Ramos (cell line): ENCODE results near the gene PSMA2.
"Not testable (repeated sequence)": the region's sequence is repeated elsewhere in the genome, so short reads cannot be mapped to it uniquely, and the experiment has no call there.

Experiments
- in situ Hi-C: fragments of 300-500 bp; cut with MboI; formaldehyde crosslinking; loops from one replicate; pipeline ENCODE4 v1.14.3; 2022; ENCODE audit warnings: low sequenced_read_pairs; ENCODE audit not compliant: unreplicated experiment

Gene PSMA2

DNA sequence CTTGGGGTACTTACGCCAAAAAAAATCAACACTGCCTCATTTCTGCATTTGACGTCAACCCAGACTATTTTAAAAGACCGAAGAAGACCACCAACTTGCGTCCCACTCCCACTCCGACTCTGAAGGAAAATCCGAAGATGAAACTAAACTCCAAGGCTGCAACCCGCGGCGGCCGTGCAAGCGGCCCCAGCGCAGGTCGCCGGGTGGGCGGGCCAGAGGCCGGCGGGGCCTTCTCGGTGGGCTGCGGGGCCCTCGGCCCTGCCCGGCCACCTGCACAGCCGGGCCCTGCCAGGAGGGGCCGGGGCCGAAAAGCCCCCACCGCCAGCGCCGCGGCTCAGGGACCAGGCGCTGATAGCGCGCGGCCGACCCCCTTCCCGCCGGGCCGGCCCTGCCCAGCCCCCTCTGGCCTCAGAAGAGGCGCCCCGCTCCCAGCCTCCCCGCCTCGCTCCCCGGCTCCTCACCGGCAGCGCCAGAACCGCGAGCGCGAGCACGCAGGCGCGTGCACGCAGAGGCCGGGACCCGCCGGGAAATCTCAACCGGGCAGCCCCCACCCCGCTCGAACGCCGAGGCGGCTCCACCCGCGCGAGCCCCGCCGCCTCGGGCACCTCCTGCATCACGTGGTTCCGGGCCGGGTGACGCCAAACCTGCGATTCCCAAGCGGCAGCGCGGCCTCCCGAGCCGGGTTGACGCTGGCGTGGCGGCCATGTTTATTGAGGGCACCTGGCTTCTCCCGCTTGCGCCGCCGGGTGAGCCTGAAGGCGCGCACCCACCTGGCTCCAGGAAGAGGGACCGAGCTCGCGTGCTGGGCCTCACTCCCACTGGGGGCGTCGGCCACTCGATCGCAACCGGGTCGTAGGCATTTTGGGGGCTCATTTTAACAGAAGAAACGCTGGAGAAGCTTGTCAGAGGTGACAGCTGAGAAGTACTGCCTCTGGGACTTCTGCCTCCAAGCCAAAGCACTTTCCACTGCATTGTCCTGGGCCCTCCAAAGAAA, 20.2 kb downstream of the PSMA2 start, which contains the start of gene C7orf25:
C7orf25 (minus strand) TSS at position 617 of the 994 bp plus-strand sequence. CDS start 1,170 bp downstream, outside the sequence.
- in situ Hi-C loops: no loop called here

DNA sequence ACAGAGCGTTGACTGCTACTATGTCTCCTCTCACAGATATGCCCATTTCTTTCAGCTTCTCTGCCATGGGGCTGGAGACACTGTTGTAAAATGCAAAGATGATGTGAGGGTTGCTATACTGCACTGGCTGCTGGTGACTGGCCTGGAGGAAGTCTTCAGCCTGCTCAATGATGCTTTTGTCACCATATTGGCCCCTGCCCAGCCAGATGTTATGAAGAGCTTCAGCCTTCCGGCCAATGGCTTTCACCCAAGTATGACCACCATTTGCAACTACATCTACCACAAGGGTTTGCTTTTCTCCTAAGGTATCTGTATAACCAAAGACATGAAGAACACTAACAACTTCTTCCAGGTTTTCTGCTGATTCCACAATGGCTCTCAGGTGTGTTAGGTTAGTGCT, 21.7 kb downstream of the PSMA2 start:
- in situ Hi-C loops: no loop called here

DNA sequence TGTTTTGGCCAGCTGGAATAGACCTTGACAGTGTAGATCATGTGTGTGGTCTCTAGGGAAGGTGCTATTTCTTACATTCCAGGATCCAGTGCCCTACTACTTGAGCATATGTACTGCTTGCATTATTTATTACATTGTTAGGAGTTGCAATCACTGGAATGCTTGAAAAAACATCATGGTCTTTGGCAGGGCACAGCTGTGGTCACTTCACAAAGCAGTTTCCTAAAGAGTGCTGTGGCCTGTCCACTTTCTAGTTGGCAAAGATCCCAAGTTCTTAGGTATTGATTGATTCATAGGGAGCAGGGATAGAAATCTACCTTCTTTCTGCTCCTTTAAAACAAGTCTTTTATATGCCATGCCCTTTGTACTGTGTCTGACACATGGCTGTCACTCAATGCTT, 24.7 kb downstream of the PSMA2 start:
- in situ Hi-C loops: no loop called here

DNA sequence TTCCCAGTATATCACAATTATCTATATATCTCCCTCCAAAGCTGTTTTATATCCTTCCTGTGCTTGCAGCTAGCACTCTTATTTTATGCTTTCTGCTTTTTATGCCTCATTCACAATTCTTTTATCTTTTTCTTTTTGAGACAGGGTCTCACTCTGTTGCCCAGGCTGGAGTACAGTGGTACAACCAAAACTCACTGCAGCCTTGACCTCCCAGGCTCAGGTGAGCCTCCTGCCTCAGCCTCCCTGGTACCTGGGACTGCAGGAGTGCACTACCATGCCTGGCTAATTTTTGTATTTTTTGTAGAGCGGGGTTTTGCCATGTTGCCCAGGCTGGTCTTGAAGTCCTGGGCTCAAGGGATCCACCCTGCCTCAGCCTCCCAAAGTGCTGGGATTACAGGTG, 25.8 kb downstream of the PSMA2 start:
- in situ Hi-C loops: no loop called here

DNA sequence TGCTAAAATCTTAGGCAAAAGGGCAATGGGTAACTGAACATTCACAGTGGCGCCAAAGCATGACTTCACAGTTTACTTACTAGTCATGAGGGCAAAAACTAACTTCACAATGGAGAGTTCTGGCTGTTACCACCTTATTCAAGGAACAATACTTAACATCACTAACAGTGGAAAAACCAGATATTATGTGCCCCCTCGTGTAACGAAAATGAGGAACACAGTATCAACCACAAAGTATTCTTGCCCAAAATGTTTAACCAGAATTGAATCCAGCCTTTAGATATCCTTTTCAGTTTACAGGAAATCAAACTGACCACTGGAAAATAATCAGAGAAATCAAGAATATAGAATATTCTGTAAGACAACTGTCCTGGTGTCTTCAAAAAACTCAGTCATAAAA, 29.6 kb downstream of the PSMA2 start:
- in situ Hi-C loops: no loop called here

DNA sequence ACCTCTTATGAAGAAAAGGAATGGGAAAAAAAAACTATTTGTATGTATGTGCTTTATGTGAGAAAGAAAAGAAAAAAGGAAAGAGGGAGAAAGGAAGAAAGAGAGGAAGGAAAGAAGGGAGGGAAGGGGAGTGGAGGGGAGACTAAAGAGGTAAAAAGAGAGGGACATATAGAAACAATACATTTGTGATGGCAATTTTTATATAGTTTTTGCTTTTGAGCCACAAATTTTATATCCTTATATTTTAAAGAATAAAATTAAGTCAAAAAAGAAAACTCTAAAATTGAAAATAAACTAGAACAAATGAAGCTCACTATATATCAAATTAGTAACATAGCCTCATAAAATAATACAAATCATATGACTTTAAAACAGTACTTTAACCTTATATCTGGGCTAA, 31.1 kb downstream of the PSMA2 start:
- in situ Hi-C loops: no loop called here

DNA sequence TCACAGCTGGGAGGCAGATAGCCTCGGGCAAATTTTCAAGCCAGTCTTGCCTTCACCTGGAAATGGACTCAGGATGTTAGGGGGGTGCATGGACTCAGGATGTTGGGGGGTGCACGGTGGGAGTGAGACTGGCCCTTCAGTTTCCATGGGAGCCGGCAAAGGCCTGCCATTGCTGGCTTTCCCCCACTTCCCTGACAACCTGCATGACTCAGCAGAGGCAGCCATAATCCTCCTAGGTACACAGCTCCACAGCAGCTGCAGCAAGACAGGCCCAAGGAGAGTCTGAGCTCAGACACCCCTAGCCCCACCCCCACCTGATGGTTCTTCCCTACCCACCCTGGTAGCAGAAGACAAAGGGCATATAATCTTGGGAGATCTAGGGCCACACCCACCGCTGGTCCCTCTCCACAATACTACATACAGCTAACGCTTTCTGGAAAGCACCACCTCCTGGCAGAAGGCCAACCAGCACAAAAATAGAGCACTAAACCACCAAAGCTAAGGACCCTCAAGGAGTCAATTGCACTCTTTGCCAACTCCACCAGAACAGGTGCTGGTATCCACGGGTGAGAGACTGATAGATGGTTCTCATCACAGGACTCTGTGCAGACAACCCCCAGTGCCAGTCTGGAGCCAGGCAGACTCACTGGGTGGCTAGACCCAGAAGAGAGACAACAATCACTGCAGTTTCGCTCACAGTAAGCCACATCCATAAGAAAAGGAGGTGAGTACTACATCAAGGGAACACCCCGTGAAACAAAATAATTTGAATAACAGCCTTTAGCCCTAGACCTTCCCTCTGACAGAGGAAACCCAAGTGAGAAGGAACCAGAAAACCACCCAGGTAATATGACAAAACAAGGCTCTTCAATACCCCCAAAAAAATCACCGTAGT, 38.4 kb downstream of the PSMA2 start:
- in situ Hi-C loops: no loop called here

DNA sequence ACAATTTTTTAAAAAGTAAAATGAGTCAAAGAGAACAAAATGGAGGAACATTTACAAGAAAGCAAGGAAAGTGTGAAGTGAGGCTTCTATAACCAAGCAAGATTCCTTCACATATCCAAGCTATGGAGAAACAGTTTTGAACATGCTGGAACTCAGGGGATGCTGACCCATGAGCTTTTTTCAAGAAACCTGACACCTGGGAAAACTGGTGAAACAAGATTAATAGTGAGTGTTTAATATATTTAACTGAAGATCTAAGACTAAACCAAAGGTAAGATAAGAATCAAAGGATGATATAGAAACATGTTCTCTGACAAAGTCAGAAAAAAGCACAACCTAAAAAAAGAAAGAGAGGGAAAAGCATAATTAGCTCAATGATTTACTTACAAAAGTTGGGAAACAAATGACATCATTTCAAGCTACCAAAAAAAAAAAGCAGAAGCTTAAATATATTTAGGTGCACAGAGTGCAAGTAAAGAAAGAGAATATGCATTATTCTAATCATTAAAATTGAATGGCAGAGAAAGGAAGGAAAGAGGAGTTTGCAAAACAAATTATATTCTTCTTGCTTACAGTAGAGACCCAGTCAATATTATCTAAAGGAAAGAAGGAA, 45.0 kb downstream of the PSMA2 start:
- in situ Hi-C loops: no loop called here

DNA sequence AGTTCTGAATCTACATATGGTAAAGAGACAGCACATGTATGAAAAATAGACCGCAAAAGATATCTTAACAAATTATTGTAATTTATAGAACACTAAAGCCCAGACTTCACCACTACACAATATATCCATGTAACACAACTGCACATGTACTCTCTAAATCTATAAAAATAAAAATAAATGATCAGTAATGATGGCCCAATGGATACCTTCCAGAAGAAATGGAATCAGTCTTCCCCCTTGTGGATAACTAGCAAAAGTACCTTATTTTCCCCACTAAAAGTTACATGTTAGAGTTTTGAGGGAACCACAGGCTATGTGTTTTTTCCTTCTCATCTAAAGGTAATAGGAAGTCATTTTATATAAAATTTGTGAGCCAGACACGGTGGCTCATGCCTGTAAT, 45.8 kb downstream of the PSMA2 start:
- in situ Hi-C loops: no loop called here

DNA sequence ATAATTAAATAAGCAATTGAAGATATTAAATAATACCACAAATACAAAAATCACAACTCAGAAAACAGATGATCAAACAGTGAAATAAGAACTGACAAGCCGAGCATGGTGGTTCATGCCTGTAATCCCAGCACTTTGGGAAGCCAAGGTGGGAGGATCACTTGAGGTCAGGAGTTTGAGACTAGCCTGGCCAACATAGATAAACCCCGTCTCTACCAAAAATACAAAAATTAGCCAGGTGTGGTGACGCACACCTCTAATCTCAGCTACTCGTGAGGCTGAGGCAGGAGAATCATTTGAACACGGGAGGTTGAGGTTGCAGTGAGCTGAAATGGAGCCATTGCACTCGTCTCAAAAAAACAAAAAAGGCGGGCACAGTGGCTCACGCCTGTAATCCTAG, 46.8 kb downstream of the PSMA2 start:
- in situ Hi-C loops: not testable (repeated sequence)

DNA sequence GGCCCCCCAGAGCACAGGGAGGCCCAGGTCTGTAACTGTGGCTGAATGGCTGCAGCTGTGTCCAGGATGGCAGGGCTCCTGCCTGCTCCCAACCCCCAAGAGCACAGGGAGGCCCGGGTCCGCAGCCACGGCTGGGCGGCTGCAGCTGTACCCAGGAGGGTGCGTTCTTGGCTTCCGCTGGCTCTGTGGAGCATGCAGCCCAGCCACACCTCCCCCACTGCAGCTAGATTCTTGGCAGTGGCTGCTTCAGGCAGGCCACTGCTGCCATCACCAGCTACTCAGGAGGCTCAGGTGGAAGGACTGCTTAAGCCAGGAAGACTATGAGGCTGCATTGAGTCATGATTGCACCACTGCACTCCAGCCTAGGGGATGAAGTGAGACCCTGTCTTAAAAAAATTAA, 48.0 kb downstream of the PSMA2 start:
- in situ Hi-C loops: no loop called here

DNA sequence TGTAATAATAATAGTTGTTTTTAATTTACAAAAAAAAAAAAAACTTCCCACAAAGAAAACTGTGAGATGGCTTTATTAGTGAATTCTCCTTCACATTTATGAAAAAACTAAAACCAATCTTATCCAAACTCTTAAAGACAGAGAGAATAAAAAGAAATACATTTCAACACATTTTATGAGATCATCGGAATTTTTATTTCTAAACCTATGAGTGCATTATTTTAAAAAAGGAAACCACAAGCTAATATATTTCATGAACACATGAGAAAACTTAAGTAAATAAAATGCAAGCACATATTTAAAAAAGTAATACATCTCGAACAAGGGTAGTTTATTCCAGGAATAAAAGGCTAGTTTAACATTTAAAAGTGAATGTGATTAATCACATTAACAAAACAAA, 51.6 kb downstream of the PSMA2 start:
- in situ Hi-C loops: no loop called here

DNA sequence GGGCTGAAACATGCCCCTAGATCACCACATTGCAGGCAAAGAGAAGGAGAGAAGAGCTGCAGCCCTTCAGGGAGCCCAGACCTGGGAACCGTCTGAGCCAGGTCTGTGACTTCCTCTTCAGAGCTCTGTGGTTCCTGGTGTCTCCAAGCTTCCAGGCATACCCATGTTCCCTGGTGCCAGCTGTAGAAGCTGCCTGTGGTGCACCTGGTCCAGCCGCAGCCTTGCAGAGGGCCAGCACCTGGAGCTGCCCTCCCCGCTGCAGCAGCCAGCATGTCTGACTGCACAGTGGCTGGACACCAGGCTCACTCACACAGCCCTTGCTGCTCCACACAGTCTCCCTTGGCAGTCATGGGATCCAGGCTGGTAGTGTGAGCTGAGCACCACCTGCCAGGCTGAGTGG, 53.7 kb downstream of the PSMA2 start:
- in situ Hi-C loops: no loop called here

DNA sequence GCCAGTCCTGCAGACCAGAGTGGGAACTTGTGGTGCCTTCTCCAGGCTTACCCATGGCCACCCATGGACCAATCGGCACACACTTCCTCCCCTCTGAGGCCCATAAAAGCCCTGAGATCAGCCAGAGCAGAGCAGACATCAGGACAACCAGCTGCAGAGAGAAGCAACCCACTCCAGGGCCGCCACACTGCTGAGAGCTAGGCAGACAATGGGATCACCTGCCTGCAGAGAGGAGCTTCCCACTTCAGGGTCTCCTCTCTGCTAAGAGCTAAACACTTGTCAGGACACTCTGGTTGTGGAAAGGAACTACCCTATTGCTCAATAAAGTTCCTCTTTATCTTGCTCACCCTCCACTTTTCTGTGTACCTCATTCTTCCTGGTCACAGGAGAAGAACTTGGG, 54.1 kb downstream of the PSMA2 start:
- in situ Hi-C loops: no loop called here

DNA sequence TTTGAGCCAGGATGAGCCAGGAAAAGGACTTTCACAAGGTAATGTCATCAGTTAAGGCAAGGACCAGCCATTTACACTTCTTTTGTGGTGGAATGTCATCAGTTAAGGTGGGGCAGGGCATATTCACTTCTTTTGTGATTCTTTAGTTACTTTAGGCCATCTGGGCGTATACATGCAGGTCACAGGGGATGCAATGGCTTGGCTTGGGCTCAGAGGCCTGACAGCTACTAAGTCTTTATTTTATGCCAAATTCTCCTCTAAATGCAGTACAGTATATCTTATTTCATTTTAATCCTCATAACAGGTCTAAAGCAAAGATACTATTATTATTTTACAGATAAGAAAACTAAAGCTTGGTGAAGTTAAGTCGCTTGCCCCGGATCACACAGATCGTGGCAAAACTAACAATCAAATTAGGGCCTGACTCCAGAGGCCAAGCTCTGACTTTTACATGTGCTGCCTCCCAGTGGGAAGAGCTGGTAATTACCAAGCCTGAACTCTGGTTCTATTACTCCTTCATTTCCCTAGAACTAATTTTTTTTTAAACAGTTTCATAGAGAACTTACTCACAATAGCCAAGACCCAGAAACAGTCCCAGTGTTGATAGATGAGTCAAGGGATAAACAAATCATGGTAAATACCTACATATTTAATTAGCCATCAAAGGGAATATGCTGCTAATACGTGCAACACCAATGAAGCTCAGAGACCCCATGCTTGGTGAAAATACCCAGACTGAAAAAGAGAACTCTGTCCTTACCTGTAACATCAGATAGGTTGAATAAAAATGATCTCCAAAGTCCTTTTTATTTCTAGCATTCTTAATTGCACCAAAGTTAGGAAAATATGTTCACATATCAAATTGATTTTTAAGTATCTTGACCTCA, 55.5 kb downstream of the PSMA2 start:
- in situ Hi-C loops: no loop called here

DNA sequence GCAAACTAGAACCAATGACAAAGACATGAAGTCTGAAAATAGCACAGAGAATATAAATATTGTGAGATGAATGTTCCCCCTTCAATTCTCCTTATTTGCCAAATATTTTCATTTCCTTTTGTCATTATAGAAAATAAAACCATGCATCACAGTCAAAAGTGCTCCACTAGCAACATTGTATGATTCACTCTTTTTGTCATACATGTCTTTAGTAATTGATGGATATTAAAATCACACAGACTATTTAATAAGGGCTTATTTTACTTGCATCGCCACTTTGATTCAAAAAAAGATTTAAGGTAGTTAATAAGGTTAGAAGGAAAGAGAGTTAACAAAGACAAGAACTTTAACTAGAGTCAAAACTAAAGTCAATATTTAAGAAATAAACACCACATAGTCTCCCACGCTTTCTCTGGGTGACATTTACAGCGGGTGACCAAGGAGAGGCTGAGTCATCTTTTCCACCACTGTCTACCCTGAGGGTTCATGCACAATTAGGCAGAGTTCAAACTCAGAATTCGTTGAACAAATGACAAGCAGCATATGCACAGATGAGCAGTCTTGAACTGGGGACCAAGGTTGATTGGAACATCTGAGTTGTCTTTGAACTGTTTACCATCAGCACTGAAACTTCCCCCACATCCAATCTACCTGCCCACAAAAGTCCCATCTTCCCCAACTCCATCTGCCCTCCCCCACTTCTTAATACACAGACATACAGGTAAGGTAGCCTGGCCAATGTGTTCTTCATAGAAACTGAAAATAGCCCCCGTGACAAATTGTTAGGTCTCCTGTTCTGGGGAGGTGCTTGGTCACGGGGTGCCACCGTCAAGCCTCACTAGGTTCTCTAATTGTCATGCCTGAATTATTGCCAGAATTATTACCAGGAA, 62.6 kb downstream of the PSMA2 start:
- in situ Hi-C loops: no loop called here

DNA sequence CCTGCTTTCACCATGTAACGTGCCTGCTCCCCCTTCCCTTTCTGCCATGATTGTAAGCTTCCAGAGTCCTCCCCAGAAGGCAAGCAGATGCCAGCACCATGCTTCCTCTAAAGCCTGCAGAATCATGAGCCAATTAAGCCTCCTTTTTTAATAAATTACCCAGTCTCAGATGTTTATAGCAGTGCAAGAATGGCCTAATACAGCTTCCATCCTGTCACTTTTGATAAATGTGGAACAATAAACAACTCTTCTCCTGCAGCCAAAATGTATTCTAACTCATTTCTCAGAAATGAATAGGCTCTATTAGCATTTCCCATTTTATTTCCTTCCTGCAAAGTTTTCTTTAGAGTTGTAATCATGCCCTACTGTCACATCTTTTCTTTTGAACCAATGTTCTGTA, 63.5 kb downstream of the PSMA2 start:
- in situ Hi-C loops: no loop called here
